Activated T-helper 1 cell treated with anti-CD3 and anti-CD28 coated beads, Interleukin-2, amount 50 U/mL, for 16 hours (primary cell): Measurements from ENCODE around the gene AADAT.
A peak's percentile ranks its signal among the peaks of the same experiment; 100 is the strongest.
"Not testable (repeated sequence)": the region's sequence is repeated elsewhere in the genome, so short reads cannot be mapped to it uniquely, and the experiment has no call there.

Source experiments
- DNase-seq, 2 donors: peaks; one replicate each; pipeline ENCODE4 v3.0.0-alpha.2; 2020; ENCODE audit warnings: low read depth in 1 of 2, low spot score in 1 of 2

AADAT gene

GRCh38 chr4:170089668-170090351, at the start of gene AADAT:
Gene AADAT (minus strand): TSS chr4:170089956. CDS start chr4:170089690, 266 bp downstream.
- no peak for DNase-seq

GRCh38 chr4:170138580-170139194, 48.9 kb upstream of the AADAT start:
- DNase-seq: peak; percentile 19 to 26

DNA sequence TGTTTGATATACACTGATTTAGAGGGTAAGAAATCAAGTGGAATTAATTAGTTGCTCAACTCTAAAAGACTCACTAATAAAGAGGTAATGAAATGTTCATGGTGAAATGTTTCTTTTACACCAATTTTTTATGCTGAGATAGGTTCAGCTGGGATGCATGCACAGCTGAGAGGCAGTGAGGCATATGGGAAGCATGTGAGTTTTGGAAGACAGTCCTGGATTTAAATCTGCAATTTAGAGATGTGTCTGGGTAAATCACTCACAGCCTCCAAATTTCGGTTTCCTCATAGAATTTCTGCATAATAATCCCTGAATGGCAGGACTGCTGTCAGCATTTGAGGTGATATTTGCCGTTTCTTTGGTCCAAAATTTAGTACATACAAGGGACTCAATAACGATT, 48.2 kb upstream of the AADAT start:
- no peak for DNase-seq

GRCh38 chr4:170137466-170137865, 47.7 kb upstream of the AADAT start:
- DNase-seq: no peak

- DNase-seq: no peak
These were observed 45.1 kb upstream of the AADAT start for GRCh38 chr4:170134821-170135220.

DNA sequence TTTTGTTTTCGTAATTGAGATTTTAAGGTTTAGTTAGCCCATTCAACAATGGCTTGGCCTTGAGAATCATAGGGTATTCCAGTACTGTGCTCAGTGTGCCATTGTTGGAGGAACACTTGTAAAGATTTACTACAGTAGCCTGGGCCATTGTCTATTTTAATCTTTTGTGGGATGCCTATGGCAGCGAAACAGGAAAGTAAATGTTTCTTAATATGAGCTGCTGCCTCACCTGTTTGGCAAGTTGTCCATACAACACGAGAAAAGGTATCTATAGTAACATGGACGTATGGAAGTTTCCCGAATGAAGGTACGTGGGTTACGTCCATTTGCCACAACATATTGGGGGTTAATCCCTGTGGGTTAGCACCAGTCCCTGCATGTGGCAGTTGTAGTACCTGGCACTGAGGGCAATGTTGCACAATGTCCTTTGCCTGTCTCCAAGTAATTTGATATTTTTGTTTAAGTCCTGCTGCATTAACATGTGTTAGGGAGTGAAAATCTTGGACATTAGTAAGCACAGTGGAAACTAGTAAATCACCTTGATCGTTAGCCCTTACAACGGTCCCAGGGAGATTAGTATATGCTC, 38.6 kb upstream of the AADAT start:
- DNase-seq: no peak

GRCh38 chr4:170127758-170128157, 38.0 kb upstream of the AADAT start:
- no peak for DNase-seq

GRCh38 chr4:170124406-170124805, 34.6 kb upstream of the AADAT start:
- no peak for DNase-seq

DNA sequence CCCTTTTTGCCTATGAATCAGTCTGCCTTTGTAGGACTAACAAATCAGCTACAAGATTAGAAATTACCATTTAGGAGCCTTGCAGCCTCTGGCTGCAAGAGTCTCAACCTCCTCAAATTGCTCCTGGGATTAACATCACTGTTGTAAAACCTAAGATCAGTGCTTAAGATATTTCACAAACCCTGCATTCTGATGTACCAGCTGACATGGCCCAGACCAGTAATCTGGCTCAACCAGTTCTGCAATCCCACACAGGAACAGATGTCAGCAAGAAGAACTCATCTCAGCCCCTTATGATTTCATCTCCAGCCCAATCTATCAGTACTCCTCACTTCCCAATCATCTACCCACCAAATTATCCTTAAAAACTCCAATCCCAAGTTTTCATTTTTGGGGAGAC, 32.5 kb upstream of the AADAT start:
- DNase-seq: no peak

GRCh38 chr4:170114636-170115035, 24.9 kb upstream of the AADAT start:
- DNase-seq: no peak

- not testable (repeated sequence) for DNase-seq
These were observed 24.4 kb upstream of the AADAT start for GRCh38 chr4:170114183-170114582.

GRCh38 chr4:170111546-170111945, 21.8 kb upstream of the AADAT start:
- DNase-seq: no peak

DNA sequence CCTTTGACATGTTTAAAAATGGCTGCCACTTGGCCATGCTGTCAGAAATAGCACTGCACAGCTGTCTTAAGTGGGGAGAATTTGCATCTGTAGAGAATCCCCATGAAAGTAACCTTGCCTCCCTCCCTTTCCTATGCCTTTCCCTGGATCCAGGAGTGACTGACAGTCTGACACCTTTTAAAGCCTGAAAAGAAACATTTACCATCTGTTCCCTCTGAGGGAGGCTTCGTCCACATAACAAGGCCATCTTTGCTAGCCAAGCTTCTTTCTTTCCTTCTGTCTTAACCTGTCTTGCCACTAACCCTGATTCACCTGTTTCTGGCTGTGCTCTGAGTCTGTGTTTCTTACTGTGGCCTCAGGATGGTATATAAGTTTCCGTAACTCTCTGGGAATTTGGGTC, 21.3 kb upstream of the AADAT start:
- DNase-seq: no peak

DNA sequence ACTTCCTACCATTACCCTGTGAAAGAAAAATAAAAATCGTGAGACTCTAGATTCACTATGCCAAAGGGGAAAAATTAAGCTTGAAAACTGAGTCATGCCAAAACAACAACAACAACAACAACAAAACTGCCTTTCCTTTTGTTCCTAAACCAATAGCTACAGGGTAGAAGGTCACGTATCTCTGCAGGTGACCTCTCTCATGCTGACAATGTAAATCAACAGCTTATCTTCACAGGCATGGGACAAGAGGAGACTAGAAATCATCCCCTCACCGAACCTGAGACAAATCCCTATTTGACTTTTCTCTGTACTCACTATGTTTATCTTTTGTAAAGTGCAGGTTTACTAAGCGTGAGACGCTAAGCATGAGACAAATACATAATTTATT, 20.5 kb upstream of the AADAT start:
- DNase-seq: no peak

- no peak for DNase-seq
These were observed 20.0 kb upstream of the AADAT start for GRCh38 chr4:170109586-170110284.

- no peak for DNase-seq
These were observed 17.1 kb upstream of the AADAT start for GRCh38 chr4:170106900-170107299.

DNA sequence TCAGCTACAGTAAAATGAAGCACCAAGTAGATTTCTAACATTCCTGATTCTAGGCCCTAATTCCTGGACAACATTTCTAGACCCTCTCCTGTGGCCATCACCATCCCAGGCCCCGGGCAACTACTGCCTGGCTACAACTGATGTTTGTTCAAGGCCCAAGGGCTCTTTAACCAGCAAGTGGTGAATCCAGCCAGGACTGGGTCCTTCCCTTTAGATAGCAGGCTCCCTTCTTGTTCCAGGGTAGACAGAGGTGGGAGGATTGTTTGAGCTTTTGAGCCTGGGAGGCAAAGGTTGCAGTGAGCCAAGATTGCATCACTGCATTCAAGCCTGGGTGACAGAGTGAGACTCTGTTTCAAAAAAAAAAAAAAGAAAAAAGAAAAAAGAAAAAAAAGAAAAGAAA, 12.7 kb upstream of the AADAT start:
- DNase-seq: no peak

DNA sequence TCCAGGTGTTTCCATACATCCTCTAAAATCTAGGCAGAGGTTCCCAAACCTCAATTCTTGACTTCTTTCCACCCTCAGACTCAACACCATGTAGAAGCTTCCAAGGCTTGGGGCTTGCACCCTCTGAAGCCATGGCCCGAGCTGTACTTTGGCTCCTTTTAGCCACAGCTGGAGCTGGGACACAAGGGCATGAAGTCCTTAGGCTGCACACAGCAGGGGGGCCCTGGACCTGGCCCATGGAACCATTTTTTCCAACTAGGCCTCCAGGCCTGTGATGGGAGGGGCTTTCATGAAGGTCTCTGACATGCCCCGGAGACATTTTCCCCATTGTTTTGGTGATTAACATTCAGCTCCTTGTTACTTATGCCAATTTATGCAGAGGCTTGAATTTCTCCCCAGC, 8.4 kb upstream of the AADAT start:
- not testable (repeated sequence) for DNase-seq

- no peak for DNase-seq
These were observed 7.9 kb upstream of the AADAT start for GRCh38 chr4:170097681-170098080.

DNA sequence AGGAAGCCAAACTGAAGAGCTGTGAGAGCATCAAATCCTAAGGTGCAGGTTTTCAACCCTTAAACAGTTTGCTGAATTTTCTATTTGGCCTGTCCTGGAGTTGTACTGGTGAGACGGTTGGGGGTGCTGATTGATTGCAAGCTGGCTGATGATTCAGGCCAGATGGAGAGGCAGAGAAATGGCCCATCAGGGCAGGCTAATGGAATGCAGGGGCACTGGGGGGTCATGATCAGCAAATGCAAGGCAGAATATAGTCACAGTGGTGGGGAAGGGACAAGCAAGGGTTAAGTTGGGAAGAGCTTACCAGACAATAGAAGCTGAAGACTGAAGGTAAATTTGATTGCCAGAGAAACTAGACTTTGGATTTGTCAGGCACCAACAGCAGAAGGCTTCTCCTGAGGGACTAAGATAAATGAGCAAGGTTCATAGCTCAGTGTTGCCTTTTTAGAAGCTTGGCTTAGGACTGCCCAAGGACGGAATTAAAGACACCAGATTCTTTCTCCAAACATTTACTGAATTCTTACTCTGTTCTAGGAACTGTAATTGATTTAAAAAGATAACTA, 4.3 kb upstream of the AADAT start:
- DNase-seq: no peak

DNA sequence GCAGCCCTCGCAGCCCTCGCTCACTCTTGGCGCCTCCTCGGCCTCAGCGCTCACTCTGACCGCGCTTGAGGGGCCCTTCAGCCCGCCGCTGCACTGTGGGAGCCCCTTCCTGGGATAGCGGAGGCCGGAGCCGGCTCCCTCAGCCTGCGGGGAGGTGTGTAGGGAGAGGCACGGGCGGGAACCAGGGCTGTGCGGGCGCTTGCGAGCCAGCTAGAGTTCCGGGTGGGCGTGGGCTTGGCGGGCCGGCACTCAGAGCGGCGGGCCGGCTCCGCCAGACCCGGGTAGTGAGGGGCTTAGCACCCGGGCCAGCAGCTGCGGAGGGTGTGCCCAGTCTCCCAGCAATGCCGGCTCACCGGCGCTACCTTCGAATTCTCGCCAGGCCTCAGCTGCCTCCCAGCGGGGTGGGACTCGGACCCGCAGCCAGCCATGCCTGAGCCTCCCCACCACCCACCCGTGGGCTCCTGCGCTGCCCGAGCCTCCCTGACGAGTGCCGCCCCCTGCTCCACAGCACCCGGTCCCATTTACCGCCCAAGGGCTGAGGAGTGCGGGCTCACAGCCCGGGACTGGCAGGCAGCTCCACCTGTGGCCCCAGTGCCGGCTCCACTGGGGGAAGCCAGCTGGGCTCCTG, 1.4 kb upstream of the AADAT start:
- DNase-seq: no peak
